ENCODE data around the gene EPS15.

DNA sequence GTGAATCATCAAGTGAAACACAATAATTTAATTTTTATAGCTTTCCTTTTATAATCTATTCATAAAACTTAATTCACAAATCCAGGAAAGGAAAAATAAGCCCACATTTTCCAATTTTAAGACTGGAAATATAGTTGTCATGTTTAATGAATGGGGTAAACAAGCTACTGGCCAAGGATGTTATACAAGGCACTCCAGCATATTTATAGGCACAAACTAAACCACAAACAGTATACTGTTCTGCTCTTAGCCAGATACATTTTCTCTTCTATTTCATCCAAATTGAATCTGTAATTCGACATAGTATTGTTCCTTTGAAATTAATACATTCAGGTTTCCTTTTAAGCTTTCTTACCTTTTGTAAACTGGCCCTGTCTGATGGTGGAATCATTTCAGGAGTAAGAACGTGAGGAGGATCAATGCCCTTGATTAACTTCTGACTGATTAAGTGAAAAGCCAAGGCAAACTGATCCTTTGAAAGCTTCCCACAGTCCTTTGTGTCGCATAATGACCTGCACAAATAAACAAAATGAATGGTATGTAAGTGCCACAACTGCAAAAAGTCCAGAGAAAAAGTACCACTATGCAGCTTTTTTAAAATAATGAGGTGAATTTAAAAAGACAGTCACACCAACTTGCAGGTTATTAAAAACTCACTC is 74.4 kb downstream of the EPS15 start:
- TF ChIP-seq, protein P1, sequence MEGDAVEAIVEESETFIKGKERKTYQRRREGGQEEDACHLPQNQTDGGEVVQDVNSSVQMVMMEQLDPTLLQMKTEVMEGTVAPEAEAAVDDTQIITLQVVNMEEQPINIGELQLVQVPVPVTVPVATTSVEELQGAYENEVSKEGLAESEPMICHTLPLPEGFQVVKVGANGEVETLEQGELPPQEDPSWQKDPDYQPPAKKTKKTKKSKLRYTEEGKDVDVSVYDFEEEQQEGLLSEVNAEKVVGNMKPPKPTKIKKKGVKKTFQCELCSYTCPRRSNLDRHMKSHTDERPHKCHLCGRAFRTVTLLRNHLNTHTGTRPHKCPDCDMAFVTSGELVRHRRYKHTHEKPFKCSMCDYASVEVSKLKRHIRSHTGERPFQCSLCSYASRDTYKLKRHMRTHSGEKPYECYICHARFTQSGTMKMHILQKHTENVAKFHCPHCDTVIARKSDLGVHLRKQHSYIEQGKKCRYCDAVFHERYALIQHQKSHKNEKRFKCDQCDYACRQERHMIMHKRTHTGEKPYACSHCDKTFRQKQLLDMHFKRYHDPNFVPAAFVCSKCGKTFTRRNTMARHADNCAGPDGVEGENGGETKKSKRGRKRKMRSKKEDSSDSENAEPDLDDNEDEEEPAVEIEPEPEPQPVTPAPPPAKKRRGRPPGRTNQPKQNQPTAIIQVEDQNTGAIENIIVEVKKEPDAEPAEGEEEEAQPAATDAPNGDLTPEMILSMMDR (IDR thresholded peaks at IDR 0.05; ENCODE audit: low read length): no peak
- TF ChIP-seq EZH2 (IDR thresholded peaks at IDR 0.05; ENCODE audit: borderline replicate concordance, low read length): no peak
